Neutrophil (primary cell): ENCODE data around the gene PAAF1.

Experiments
- H3K27ac ChIP-seq: fragments of 200-600 bp; sonication (generic); 2 replicates; pipeline ENCODE4 v1.5.1; 2016; ENCODE audit warnings: mild to moderate bottlenecking, moderate library complexity
- H3K27me3 ChIP-seq: fragments of 200-600 bp; sonication (generic); 2 replicates; pipeline ENCODE4 v1.6.0; 2016; ENCODE audit warnings: mild to moderate bottlenecking
- H3K36me3 ChIP-seq: fragments of 200-600 bp; sonication (generic); 2 replicates; pipeline ENCODE4 v1.5.1; 2017
- H3K4me1 ChIP-seq, 2 experiments: fragments of 200-600 bp in 1 of 2; sonication (generic) in 1 of 2; 1 replicate in 1 of 2; 2 replicates in 1 of 2; pipeline versions ENCODE4 v1.5.1 to v1.6.1; 2013 to 2016; ENCODE audit warnings: low read depth in 1 of 2, low read length in 1 of 2, mild to moderate bottlenecking in 1 of 2, moderate library complexity in 1 of 2; ENCODE audit not compliant: control insufficient read depth in 1 of 2, insufficient read depth in 1 of 2
- H3K4me3 ChIP-seq, 2 experiments: fragments of 200-600 bp in 1 of 2; sonication (generic) in 1 of 2; 1 replicate in 1 of 2; 2 replicates in 1 of 2; pipeline ENCODE4 v1.5.1; 2013 to 2016; ENCODE audit warnings: low read depth in 1 of 2, low read length in 1 of 2, mild to moderate bottlenecking in 1 of 2, moderate library complexity in 1 of 2
- H3K9me3 ChIP-seq: fragments of 200-600 bp; sonication (generic); 2 replicates; pipeline ENCODE4 v1.5.1; 2016
- TF ChIP-seq, protein P1 (sequence below): fragments of 200-600 bp; sonication (generic); IDR thresholded peaks from 2 replicates; pipeline ENCODE4 v1.5.1; 2016; ENCODE audit warnings: antibody characterized with exemption

PAAF1 gene

DNA sequence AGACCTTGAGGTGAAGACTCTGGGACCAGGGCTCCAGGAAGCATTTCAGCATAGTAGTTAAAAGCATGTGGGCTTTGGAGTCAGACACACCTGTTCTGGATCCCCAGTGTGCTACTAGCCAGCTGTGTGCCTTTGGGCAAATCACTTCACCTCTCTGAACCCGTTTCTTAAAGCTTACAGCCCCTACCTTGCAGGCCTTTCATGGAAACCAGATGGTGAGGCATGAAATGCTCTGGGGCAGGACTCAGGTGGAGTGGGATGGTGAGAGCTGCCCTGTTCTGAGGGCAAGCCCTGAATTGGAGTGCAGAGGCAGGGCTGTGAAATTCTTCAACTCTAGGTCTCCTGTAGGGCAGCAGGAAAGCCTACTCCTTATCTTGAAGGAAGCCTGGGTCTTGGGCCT lies 95.4 kb downstream of the PAAF1 start:
- Histone ChIP-seq H3K4me3 (no peak overlapping the region), H3K9me3 (no peaks in the 10 kb centered on the region), H3K27me3 (no peaks in the 10 kb centered on the region), H3K36me3 (peaks cover 43% of the 10 kb centered on the region), H3K4me1 (peaks cover 10% of the 10 kb centered on the region in 2 experiments), H3K27ac (no peak overlapping the region)
- TF ChIP-seq, protein P1, sequence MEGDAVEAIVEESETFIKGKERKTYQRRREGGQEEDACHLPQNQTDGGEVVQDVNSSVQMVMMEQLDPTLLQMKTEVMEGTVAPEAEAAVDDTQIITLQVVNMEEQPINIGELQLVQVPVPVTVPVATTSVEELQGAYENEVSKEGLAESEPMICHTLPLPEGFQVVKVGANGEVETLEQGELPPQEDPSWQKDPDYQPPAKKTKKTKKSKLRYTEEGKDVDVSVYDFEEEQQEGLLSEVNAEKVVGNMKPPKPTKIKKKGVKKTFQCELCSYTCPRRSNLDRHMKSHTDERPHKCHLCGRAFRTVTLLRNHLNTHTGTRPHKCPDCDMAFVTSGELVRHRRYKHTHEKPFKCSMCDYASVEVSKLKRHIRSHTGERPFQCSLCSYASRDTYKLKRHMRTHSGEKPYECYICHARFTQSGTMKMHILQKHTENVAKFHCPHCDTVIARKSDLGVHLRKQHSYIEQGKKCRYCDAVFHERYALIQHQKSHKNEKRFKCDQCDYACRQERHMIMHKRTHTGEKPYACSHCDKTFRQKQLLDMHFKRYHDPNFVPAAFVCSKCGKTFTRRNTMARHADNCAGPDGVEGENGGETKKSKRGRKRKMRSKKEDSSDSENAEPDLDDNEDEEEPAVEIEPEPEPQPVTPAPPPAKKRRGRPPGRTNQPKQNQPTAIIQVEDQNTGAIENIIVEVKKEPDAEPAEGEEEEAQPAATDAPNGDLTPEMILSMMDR: no peak

DNA sequence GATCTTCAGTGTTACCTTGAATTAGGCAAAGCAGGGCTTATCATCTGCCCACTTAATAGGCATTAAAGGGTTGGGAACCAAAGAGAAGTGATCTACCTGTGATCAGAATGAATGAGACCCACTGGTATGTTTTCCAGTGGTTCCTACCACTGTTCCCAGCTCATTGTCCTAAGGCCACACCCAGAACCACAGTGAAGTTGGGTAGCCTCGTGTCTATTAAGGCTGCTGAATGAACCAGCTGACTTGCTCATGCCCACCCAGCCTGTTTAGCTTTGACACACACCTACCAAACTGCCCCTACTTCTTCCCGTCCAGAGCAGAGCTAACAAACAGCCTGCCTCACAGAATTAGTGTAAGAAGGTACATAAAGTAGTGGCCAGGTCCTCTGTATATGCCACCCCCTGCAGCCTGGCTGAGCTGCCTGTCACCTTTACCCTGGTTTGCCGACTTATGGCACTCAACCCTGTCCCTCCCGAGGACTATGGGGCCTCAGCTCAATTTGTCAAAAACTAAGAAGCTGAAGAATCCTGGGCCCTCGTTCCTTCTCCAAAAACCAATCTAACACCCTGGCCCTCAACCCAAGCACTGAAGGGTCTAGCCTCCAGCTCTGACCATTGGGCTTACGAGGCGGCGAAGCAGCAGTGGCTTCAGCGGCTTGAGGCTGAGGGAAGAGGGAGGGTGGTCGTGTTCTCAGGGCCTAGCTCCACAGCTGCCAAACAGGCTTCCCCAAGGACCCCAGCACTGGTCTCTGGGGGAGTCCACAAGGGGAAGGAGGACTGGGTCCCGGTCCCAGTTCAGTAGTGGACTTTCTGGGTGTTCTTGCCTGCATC lies 96.0 kb downstream of the PAAF1 start:
- H3K4me1 ChIP-seq: peaks cover 10% of the 10 kb centered on the region in 2 experiments
- no peaks in the 10 kb centered on the region for H3K9me3 ChIP-seq
- TF ChIP-seq, protein P1: no peak
- no peaks in the 10 kb centered on the region for H3K27me3 ChIP-seq
- peaks cover 49% of the 10 kb centered on the region for H3K36me3 ChIP-seq
- H3K27ac ChIP-seq: peak overlapping the region; percentile 53
- H3K4me3 ChIP-seq: no peak overlapping the region

DNA sequence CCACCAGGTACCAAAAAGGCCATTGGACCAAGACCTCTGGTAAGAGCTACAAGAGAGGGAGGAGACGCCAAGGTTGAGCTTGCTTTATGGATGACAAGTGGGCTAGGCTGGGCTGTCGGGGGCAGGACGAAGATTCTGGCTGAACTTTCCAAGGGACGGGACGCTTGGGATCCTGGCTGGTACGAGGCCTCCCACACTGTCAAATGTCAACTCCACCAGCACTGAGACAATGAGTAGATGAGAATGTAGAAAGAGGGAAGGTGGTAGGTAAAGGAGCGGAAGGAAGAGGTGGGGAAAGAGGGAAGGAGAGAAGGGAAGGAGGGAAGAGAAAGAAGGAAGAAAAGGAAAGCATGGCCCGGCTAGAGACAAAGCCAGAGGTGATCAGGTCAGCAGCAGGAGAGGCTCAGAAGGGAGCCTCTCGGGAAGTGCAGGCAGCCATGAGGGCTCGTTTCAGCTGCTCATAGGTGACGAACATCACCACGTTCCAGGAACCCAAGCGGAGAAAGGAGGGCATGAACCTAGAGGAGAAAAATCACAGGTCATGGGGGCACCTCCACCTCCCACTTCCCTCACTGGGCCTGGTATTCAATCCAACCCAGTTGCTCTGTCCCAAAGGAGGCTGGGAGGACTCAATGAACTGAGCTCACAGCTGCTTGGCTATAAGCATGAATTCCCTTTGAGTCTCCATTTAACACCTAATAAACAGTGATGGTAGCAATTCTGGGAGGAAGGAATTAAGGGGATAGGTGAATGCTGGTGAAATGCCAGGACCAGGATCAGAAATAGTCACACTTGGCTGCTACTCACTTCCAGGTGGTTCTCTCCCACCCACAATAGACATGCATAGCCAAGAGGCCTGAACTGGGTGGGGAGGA lies 98.0 kb downstream of the PAAF1 start:
- peaks cover 23 to 25% of the 10 kb centered on the region in 2 experiments for H3K4me1 ChIP-seq
- peak overlapping the region; percentile 53 for H3K27ac ChIP-seq
- no peaks in the 10 kb centered on the region for H3K9me3 ChIP-seq
- no peaks in the 10 kb centered on the region for H3K27me3 ChIP-seq
- no peak overlapping the region for H3K4me3 ChIP-seq
- TF ChIP-seq, protein P1: no peak
- peaks cover 62% of the 10 kb centered on the region for H3K36me3 ChIP-seq

DNA sequence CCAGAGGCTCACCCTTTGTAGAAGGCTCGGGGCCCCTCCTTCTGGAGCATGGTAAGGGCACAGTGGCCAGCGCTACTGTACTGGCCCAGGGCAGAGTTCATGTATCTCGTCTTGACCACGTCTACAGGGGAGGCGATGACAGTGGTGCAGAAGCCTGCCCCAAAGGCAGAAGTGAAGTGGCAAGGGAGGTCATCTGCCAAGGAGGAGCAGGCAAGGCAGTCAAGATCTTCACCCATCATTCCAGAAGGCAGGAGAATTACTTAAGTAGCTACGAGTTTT lies 98.6 kb downstream of the PAAF1 start:
- Histone ChIP-seq H3K27ac (peak overlapping the region; percentile 33), H3K36me3 (peaks cover 62% of the 10 kb centered on the region), H3K4me1 (peaks cover 29 to 30% of the 10 kb centered on the region in 2 experiments)

DNA sequence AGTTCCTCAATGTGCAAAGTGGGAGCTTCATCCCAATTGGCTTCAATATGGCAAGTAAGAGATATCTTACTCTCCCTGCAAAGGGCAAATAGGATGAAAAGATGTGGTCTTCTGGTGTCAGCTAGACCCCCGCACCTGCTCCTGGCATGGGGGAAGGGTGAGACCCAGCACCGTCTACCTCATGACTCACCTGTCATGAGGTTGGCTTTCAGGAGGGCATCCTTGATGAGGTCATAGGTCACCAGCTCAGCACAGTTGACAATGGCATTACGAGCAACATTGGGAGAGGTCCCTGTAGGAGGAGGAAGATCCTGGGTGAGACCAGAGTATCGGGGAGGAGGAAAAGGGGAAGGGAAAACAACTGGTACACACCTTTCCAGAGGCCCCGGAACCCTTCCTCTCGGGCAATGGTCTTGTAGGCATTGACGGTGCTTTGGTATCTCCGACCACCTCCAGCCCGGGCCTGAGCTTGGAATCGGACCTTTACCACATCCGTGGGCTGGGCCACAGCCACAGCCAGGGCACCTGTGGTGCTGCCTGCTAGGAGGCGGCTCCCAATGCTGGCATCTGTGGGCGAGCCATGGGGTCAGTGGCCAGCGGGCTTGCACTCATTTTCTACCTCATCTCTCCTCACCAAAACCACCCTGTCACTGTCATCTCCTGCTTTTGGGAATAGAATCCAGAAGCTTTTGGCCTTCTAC lies 99.8 kb downstream of the PAAF1 start:
- peaks cover 41 to 42% of the 10 kb centered on the region in 2 experiments for H3K4me1 ChIP-seq
- H3K36me3 ChIP-seq: peaks cover 67% of the 10 kb centered on the region
- H3K27ac ChIP-seq: no peak overlapping the region
- H3K4me3 ChIP-seq: no peak overlapping the region
- H3K27me3 ChIP-seq: no peaks in the 10 kb centered on the region
- TF ChIP-seq, protein P1: no peak
- H3K9me3 ChIP-seq: no peaks in the 10 kb centered on the region

More for the DNA sequence above, 98.6 kb downstream of the PAAF1 start:
- Histone ChIP-seq H3K27me3 (no peaks in the 10 kb centered on the region), H3K4me3 (no peak overlapping the region), H3K9me3 (no peaks in the 10 kb centered on the region)
- TF ChIP-seq, protein P1: no peak
